H1 (cell line): Measurements from ENCODE around the gene TIAM2. TPM values are rescaled to one million over a fixed set of nuclear protein-coding genes. Genes with fewer than 3 reads are reported as not detected.

Experiments used
- CTCF ChIA-PET: fragments of 300-600 bp; sonication (Branson Sonifier 250); formaldehyde crosslinking; loops from one replicate; lab custom pipeline; 2021; ENCODE audit not compliant: partially characterized antibody; lab: Charles Lee
- POLR2A ChIA-PET: fragments of 300-600 bp; sonication (Branson Sonifier 250); formaldehyde crosslinking; loops from one replicate; lab custom pipeline; 2021; ENCODE audit warnings: inconsistent platforms; ENCODE audit not compliant: partially characterized antibody; lab: Charles Lee
- DNase-seq, 2 experiments: peaks; one replicate each; pipeline versions ENCODE4 v3.0.0 to v3.0.0-alpha.2; 2010 to 2022; ENCODE audit warnings: low spot score in 2 of 2, low read depth in 1 of 2, mixed read lengths in 1 of 2
- FAIRE-seq: peaks from 2 replicates; lab custom pipeline; 2011; peaks lifted over from hg19 to GRCh38; lab: Jason Lieb, UNC
- H2AFZ ChIP-seq: 2 replicates; pipeline ENCODE4 v1.8.1; 2012; ENCODE audit warnings: low read length, inconsistent platforms
- H2AK5ac ChIP-seq: 2 replicates; pipeline ENCODE4 v1.6.1; 2013; ENCODE audit warnings: low read depth, low read length
- H2BK120ac ChIP-seq: replicated peaks from 2 replicates; pipeline ENCODE3; 2013; ENCODE audit warnings: low read depth, low read length, inconsistent platforms
- H2BK12ac ChIP-seq: 2 replicates; pipeline ENCODE4 v1.6.1; 2013; ENCODE audit warnings: low read depth, low read length
- H2BK15ac ChIP-seq: 2 replicates; pipeline ENCODE4 v1.6.1; 2013; ENCODE audit warnings: low read length
- H2BK20ac ChIP-seq: 2 replicates; pipeline ENCODE4 v1.6.1; 2013; ENCODE audit warnings: low read length
- H2BK5ac ChIP-seq: 2 replicates; pipeline ENCODE4 v1.6.1; 2013; ENCODE audit warnings: low read depth, low read length
- H3K14ac ChIP-seq: 2 replicates; pipeline ENCODE4 v1.6.1; 2013; ENCODE audit warnings: inconsistent platforms; ENCODE audit not compliant: insufficient read length
- H3K18ac ChIP-seq: 2 replicates; pipeline ENCODE4 v1.6.1; 2013; ENCODE audit warnings: low read length; ENCODE audit errors: extremely low read depth
- H3K23ac ChIP-seq: 2 replicates; pipeline ENCODE4 v1.6.1; 2013; ENCODE audit warnings: inconsistent platforms; ENCODE audit not compliant: insufficient read length
- H3K23me2 ChIP-seq: 2 replicates; pipeline ENCODE4 v1.6.1; 2013; ENCODE audit warnings: low read depth, low read length
- H3K27ac ChIP-seq: 2 replicates; pipeline ENCODE4 v1.6.1; 2011; ENCODE audit warnings: low read depth, low read length, inconsistent platforms
- H3K27me3 ChIP-seq, 4 experiments: replicated peaks in 1 of 4; 1 replicate in 1 of 4; 2 replicates in 3 of 4; pipeline versions ENCODE4 v1.6.1 to v1.8.1; 2011 to 2013; ENCODE audit warnings: low read length in 3 of 4, mild to moderate bottlenecking in 3 of 4, inconsistent platforms in 2 of 4, mixed read lengths in 2 of 4, moderate library complexity in 1 of 4; ENCODE audit not compliant: control insufficient read depth in 3 of 4, insufficient read depth in 3 of 4; ENCODE audit errors: extremely low read depth in 1 of 4
- H3K36me3 ChIP-seq, 4 experiments: 2 replicates each; pipeline versions ENCODE4 v1.6.1 to v1.8.1; 2011 to 2013; ENCODE audit warnings: mild to moderate bottlenecking in 4 of 4, low read length in 3 of 4, moderate library complexity in 2 of 4, control low read depth in 1 of 4, inconsistent platforms in 1 of 4; ENCODE audit not compliant: insufficient read depth in 4 of 4, control insufficient read depth in 2 of 4
- H3K4ac ChIP-seq: replicated peaks from 2 replicates; pipeline ENCODE3; 2013; ENCODE audit warnings: low read length, low read depth, mixed read lengths, inconsistent platforms; ENCODE audit not compliant: insufficient read length
- H3K4me1 ChIP-seq, 4 experiments: replicated peaks in 1 of 4; 1 replicate in 1 of 4; 2 replicates in 3 of 4; pipeline versions ENCODE4 v1.6.1 to v1.8.1; 2011 to 2013; ENCODE audit warnings: low read length in 3 of 4, inconsistent platforms in 2 of 4, mixed read lengths in 1 of 4; ENCODE audit not compliant: insufficient read depth in 4 of 4, control insufficient read depth in 3 of 4
- H3K4me2 ChIP-seq, 2 experiments: 2 replicates each; pipeline versions ENCODE4 v1.6.1 to v1.8.1; 2011 to 2013; ENCODE audit warnings: low read depth in 2 of 2, low read length in 2 of 2, control low read depth in 1 of 2, inconsistent platforms in 1 of 2, mild to moderate bottlenecking in 1 of 2; ENCODE audit not compliant: insufficient read depth in 1 of 2
- H3K4me3 ChIP-seq, 4 experiments: fragments of 200-600, 300-600 bp in 1 of 4; sonication (generic), shearing (Covaris generic), sonication (Bioruptor Twin) in 1 of 4; 2 replicates each; pipeline versions ENCODE4 v1.5.1 to v1.8.1; 2011 to 2016; ENCODE audit warnings: low read length in 4 of 4, low read depth in 3 of 4, control low read depth in 2 of 4, inconsistent platforms in 2 of 4, mild to moderate bottlenecking in 2 of 4, mixed read lengths in 1 of 4, moderate library complexity in 1 of 4; ENCODE audit not compliant: insufficient read depth in 2 of 4; ENCODE audit errors: extremely low read depth in 1 of 4
- H3K56ac ChIP-seq: replicated peaks from 2 replicates; pipeline ENCODE3; 2013; ENCODE audit warnings: low read depth, mild to moderate bottlenecking, mixed read lengths, low read length, inconsistent platforms; ENCODE audit not compliant: insufficient read length
- H3K79me1 ChIP-seq: 2 replicates; pipeline ENCODE4 v1.6.1; 2013; ENCODE audit warnings: low read depth, low read length, control low read depth
- H3K79me2 ChIP-seq, 2 experiments: 2 replicates each; pipeline versions ENCODE4 v1.6.1 to v1.8.1; 2012 to 2013; ENCODE audit warnings: low read length in 2 of 2, mild to moderate bottlenecking in 2 of 2, inconsistent platforms in 1 of 2; ENCODE audit not compliant: insufficient read depth in 2 of 2, control insufficient read depth in 1 of 2
- H3K9ac ChIP-seq, 4 experiments: replicated peaks in 1 of 4; 1 replicate in 1 of 4; 2 replicates in 3 of 4; pipeline versions ENCODE4 v1.6.1 to v1.8.1; 2011 to 2013; ENCODE audit warnings: low read depth in 3 of 4, low read length in 3 of 4, control low read depth in 2 of 4, mild to moderate bottlenecking in 2 of 4, moderate library complexity in 2 of 4, inconsistent platforms in 1 of 4; ENCODE audit errors: extremely low read depth in 1 of 4
- H3K9me3 ChIP-seq, 2 experiments: 2 replicates each; pipeline versions ENCODE4 v1.6.1 to v1.8.1; 2012 to 2013; ENCODE audit warnings: mild to moderate bottlenecking in 2 of 2, moderate library complexity in 2 of 2, control low read depth in 1 of 2, inconsistent platforms in 1 of 2, low read depth in 1 of 2, low read length in 1 of 2, mixed read lengths in 1 of 2; ENCODE audit not compliant: insufficient read depth in 2 of 2
- H4K20me1 ChIP-seq, 2 experiments: replicated peaks in 1 of 2; 2 replicates each; pipeline versions ENCODE3 to v1.8.1; 2011 to 2013; ENCODE audit warnings: inconsistent platforms in 2 of 2, low read length in 2 of 2, mild to moderate bottlenecking in 1 of 2; ENCODE audit not compliant: insufficient read depth in 2 of 2, control insufficient read depth in 1 of 2
- H4K5ac ChIP-seq: 2 replicates; pipeline ENCODE4 v1.6.1; 2013; ENCODE audit warnings: low read length, low read depth, mixed read lengths, inconsistent platforms; ENCODE audit not compliant: insufficient read length
- H4K8ac ChIP-seq: 2 replicates; pipeline ENCODE4 v1.8.0; 2013; ENCODE audit warnings: mild to moderate bottlenecking, moderate library complexity, low read length, inconsistent platforms; ENCODE audit not compliant: insufficient read depth; ENCODE audit errors: extremely low read depth
- H4K91ac ChIP-seq: replicated peaks from 2 replicates; pipeline ENCODE3; 2013; ENCODE audit warnings: low read length, mixed read lengths, inconsistent platforms; ENCODE audit not compliant: insufficient read length
- ASH2L ChIP-seq: fragments of 200-600, 300-600 bp; sonication (generic); IDR thresholded peaks from one replicate; pipeline ENCODE4 v1.7.1; 2017; ENCODE audit warnings: low read length
- BACH1 ChIP-seq: IDR thresholded peaks from 2 replicates; pipeline ENCODE4 v1.6.1; 2012; ENCODE audit warnings: low read length, improper control_type of control experiment
- CREB1 ChIP-seq: IDR thresholded peaks from 2 replicates; pipeline ENCODE4 v1.6.1; 2012; ENCODE audit warnings: inconsistent platforms
- KDM4A ChIP-seq: IDR thresholded peaks from one replicate; pipeline ENCODE4 v1.7.1; 2012; ENCODE audit warnings: low read depth, mild to moderate bottlenecking, moderate library complexity, low read length, inconsistent platforms; ENCODE audit not compliant: severe bottlenecking
- MAX ChIP-seq: IDR thresholded peaks from 2 replicates; pipeline ENCODE4 v1.6.1; 2012; ENCODE audit warnings: inconsistent platforms
- POLR2A ChIP-seq, 2 experiments: IDR thresholded peaks; 1 replicate in 1 of 2; 2 replicates in 1 of 2; pipeline ENCODE4 v1.6.1; 2011; ENCODE audit warnings: low read depth in 2 of 2, low read length in 2 of 2, mild to moderate bottlenecking in 2 of 2; ENCODE audit errors: control extremely low read depth in 1 of 2
- RFX5 ChIP-seq: IDR thresholded peaks from 2 replicates; pipeline ENCODE4 v1.6.1; 2011; ENCODE audit warnings: low read depth, low read length, improper control_type of control experiment, borderline replicate concordance
- SP1 ChIP-seq: IDR thresholded peaks from 2 replicates; pipeline ENCODE4 v1.6.1; 2011; ENCODE audit warnings: low read depth, low read length
- SP2 ChIP-seq: IDR thresholded peaks from 2 replicates; pipeline ENCODE4 v1.6.1; 2012; ENCODE audit warnings: mild to moderate bottlenecking, low read length, inconsistent platforms
- TAF1 ChIP-seq: IDR thresholded peaks from 2 replicates; pipeline ENCODE4 v1.6.1; 2011; ENCODE audit warnings: mild to moderate bottlenecking, low read depth, low read length
- YY1 ChIP-seq: IDR thresholded peaks from 2 replicates; pipeline ENCODE4 v1.6.1; 2011; ENCODE audit warnings: low read depth, mild to moderate bottlenecking, low read length
- WGBS, 2 experiments: shearing (Covaris generic) in 1 of 2; methylation state at CpG; one replicate each; pipeline versions ENCODE4 v1.1.6 to v1.1.7; 2013 to 2015; ENCODE audit warnings: low lambda C conversion rate in 2 of 2, mixed read lengths in 2 of 2, inconsistent platforms in 1 of 2, low coverage in 1 of 2, missing lambda C conversion rate in 1 of 2; ENCODE audit not compliant: insufficient replicate concordance in 2 of 2, insufficient coverage in 1 of 2, insufficient read length in 1 of 2; ENCODE audit errors: extremely low coverage in 1 of 2, missing lambda C conversion rate in 1 of 2; 5-methylcytosine and 5-hydroxymethylcytosine counted together
- polyA plus RNA-seq, 7 experiments: library from polyadenylated mRNA; depleted of rRNA in 3 of 7; stranded (reverse) in 5 of 7; unstranded in 2 of 7; fragments of >200 nt in 5 of 7; fragments of 200-250 nt in 2 of 7; gene quantifications; 1 replicate in 5 of 7; 2 replicates in 1 of 7; 4 replicates in 1 of 7; pipeline versions ENCODE4 v1.2.1 to v1.2.3, GENCODE V29; 2011 to 2013; ENCODE audit warnings: missing spikeins in 2 of 7, mixed read lengths in 2 of 7
- total RNA-seq: library from RNA; stranded (reverse); fragmentation: NEBNext Ultra II Directional; extraction: Animal tissue kit (Norgen Biotek cat#: 25700); gene quantifications from 2 replicates; pipeline ENCODE4 v1.2.1, GENCODE V29; 2021
- TF ChIP-seq, protein P1 (sequence below): IDR thresholded peaks from 2 replicates; pipeline ENCODE4 v1.6.1; 2011; ENCODE audit warnings: low read depth, mild to moderate bottlenecking, low read length; ENCODE audit not compliant: insufficient read depth
- TF ChIP-seq, protein P2 (sequence below): IDR thresholded peaks from 2 replicates; pipeline ENCODE4 v1.6.1; 2011; ENCODE audit warnings: low read length, improper control_type of control experiment

Gene TIAM2
- total and polyA plus RNA-seq, 2 of the 8 experiments (the other 6 are each of a cell fraction or from before 2014, with no cell fraction given), result 7.4 to 23.9 TPM

DNA sequence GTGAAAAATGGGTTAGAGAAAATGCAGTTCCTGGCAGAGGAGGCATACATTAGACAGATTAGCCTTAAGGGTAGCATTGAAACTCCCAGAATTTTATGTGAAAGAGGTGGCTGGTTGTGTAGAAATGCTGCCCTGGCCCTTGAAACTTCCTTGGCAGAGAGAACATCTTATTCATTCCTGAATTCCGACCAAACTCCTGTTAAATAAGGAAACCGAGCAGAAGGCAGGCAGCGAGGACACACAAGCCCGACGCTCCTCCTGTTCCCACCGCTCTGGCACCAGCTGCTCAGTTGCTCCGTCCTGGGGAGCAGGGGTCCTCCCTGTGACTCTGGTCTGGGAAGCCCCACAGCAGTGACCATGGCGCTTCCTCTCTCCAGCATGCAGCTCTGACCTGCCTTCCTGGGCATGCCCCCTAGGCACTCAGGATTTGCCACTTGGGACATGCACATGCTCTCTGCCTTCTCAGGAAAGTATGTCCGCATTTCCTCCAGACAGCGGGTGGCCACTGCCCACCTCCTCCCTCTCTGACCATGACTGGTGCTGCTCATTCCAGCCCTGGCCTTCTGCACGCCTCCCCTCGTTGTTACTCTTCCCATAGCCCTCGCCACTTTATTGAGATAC lies 233.5 kb downstream of the TIAM2 start:
- Histone ChIP-seq H3K4me3 (no peak overlapping the region), H3K36me3 (no peaks in the 10 kb centered on the region; a peak in 1 of 8 replicates), H4K91ac (no peak overlapping the region), H3K9me3 (no peaks in the 10 kb centered on the region), H2BK120ac (no peak overlapping the region), H3K9ac (no peak overlapping the region), H3K27ac (no peak overlapping the region), H3K23ac (no peak overlapping the region), H3K56ac (no peak overlapping the region), H2BK12ac (no peak overlapping the region), H4K5ac (no peak overlapping the region), H2AK5ac (no peak overlapping the region; the same call in 1 of the 2 replicates), H3K79me1 (no peaks in the 10 kb centered on the region), H4K8ac (no peak overlapping the region), H2BK5ac (peak overlapping the region; percentile 60; the same call in 1 of the 2 replicates), H3K18ac (no peak overlapping the region), H3K4me1 (peaks cover 0 to 9% (median 4%) of the 10 kb centered on the region in 4 experiments; a peak in 5 of 7 replicates), H2BK20ac (no peak overlapping the region), H3K4ac (no peak overlapping the region), H2BK15ac (no peak overlapping the region), H4K20me1 (no peaks in the 10 kb centered on the region), H3K23me2 (no peaks in the 10 kb centered on the region), H2AFZ (no peak overlapping the region), H3K14ac (no peak overlapping the region), H3K27me3 (no peaks in the 10 kb centered on the region), H3K4me2 (no peak overlapping the region), H3K79me2 (no peaks in the 10 kb centered on the region)
- 87% methylated on average over 13 of the region's 13 CpGs; no CpG with 5 or more reads in 1 of the 2 experiments for WGBS, 2 experiments
- POLR2A ChIA-PET, result no interaction called here
- CTCF ChIA-PET, result interaction anchor here (1.0 to 2.9 kb wide), 4 partner anchors 12 to 51 kb away, joined by 3 to 14 read pairs (median 5); no protein-coding TSS in a partner anchor
- FAIRE-seq (no peak), DNase-seq (no peak)
- TF ChIP-seq MAX (no peak), SP2 (no peak), SP1 (no peak), CREB1 (no peak), TAF1 (no peak), POLR2A (IDR thresholded peaks at IDR 0.05; ENCODE audit: control extremely low read depth in 1 of 2, low read depth in 2 of 2, low read length in 2 of 2) (no peak), RFX5 (no peak), BACH1 (no peak), KDM4A (no peak), ASH2L (no peak), YY1 (no peak)
- TF ChIP-seq, protein P1, sequence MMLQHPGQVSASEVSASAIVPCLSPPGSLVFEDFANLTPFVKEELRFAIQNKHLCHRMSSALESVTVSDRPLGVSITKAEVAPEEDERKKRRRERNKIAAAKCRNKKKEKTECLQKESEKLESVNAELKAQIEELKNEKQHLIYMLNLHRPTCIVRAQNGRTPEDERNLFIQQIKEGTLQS, result no peak
- TF ChIP-seq, protein P2, sequence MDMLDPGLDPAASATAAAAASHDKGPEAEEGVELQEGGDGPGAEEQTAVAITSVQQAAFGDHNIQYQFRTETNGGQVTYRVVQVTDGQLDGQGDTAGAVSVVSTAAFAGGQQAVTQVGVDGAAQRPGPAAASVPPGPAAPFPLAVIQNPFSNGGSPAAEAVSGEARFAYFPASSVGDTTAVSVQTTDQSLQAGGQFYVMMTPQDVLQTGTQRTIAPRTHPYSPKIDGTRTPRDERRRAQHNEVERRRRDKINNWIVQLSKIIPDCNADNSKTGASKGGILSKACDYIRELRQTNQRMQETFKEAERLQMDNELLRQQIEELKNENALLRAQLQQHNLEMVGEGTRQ, result no peak
